ENCODE measurements around the gene OR6K2. TPM values are rescaled to one million over a fixed set of nuclear protein-coding genes. Genes with fewer than 3 reads are reported as not detected.

The OR6K2 gene
- total RNA-seq, 6 experiments from 2014 or later: not detected

DNA sequence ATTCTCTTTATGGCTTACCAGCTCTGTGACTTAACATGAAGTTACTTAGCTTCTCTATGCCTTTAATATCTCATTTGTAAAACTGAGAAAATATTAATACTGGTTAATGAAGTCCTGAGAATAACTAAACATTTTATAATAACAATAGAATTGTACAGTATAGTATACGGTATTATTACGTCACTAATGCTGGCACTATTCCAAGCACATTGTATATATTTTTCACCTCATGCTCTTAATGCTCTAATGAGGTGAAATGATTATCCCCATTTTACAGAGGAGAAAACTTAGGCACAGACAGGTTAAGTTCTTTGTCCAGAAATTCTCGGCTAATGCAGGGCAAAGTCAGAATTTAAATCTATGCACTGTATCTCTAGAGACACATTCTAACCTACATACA lies 19.2 kb upstream of the OR6K2 start:
- ATAC-seq (no peak), DNase-seq (no peak)
- Histone ChIP-seq H3K4me3 (no peak overlapping the region), H3K36me3 (no peaks in the 10 kb centered on the region), H3K9me3 (no peaks in the 10 kb centered on the region), H3K27me3 (no peaks in the 10 kb centered on the region), H3K4me1 (no peaks in the 10 kb centered on the region), H3K27ac (no peak overlapping the region)
- 52% methylated on average over 3 of the region's 3 CpGs for WGBS (ENCODE audit: insufficient coverage, low coverage, low lambda C conversion rate, missing lambda C conversion rate)
- intact Hi-C loops (cut with DNase I): no loop called here
- TF ChIP-seq POLR2A (IDR thresholded peaks at IDR 0.05) (no peak), CTCF (IDR thresholded peaks at IDR 0.05) (no peak)

GRCh38 chr1:158717344-158717743 lies 16.9 kb upstream of the OR6K2 start:
- Histone ChIP-seq H3K27ac (no peak overlapping the region), H3K4me3 (no peak overlapping the region), H3K9me3 (no peaks in the 10 kb centered on the region), H3K4me1 (no peaks in the 10 kb centered on the region), H3K36me3 (no peaks in the 10 kb centered on the region), H3K27me3 (no peaks in the 10 kb centered on the region)
- ATAC-seq (no peak), DNase-seq (no peak)
- 48% methylated on average over 3 of the region's 6 CpGs for WGBS (ENCODE audit: insufficient coverage, low coverage, low lambda C conversion rate, missing lambda C conversion rate)
- TF ChIP-seq POLR2A (IDR thresholded peaks at IDR 0.05): no peak
- no peak for TF ChIP-seq CTCF (IDR thresholded peaks at IDR 0.05)
- intact Hi-C loops (cut with DNase I): no loop called here

DNA sequence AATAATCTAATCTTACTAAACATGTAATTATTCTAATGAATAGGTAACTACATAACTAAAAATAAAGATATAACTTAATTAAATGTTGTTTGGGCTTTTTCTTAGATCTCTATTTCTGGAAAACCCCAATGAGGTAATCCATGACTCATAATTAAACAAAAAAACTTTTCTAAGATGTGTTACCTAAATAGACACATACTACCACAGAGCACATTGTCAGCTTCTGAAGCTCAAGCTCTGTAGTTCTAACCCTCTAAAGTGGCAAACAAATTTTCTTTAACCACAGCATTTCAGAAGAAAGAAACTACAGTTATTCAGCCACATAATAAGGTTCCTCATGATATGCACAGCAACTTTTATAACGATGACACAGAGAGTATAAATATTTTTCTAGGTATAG lies 15.9 kb upstream of the OR6K2 start:
- DNase-seq (no peak), ATAC-seq (no peak)
- H3K27ac ChIP-seq: no peak overlapping the region
- 55% methylated on average over 1 of the region's 1 CpG for WGBS (ENCODE audit: insufficient coverage, low coverage, low lambda C conversion rate, missing lambda C conversion rate)
- H3K36me3 ChIP-seq: no peaks in the 10 kb centered on the region
- no peaks in the 10 kb centered on the region for H3K9me3 ChIP-seq
- TF ChIP-seq POLR2A (IDR thresholded peaks at IDR 0.05): no peak
- TF ChIP-seq CTCF (IDR thresholded peaks at IDR 0.05): no peak
- no peak overlapping the region for H3K4me3 ChIP-seq
- intact Hi-C loops (cut with DNase I): no loop called here
- H3K27me3 ChIP-seq: no peaks in the 10 kb centered on the region
- H3K4me1 ChIP-seq: no peaks in the 10 kb centered on the region

DNA sequence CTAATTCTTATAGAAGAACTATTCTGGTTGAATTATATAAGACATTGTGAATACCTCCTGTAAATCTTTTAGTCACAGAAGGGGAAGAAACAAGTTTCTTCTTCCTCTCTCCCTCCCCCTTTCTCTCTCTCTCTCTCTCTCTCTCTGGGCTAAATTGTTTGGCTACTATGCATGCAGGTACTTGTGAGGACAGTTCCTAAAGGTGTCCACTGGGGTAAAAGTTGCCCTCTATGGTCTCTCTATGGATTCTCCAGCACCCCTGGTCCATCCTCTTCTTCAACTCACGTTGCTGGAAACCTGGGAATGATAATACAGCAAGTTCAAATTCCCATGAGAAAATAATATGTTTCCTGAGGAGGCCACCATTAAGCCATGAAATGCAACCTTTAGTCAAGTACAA lies 14.3 kb upstream of the OR6K2 start:
- TF ChIP-seq CTCF (IDR thresholded peaks at IDR 0.05): no peak
- no peak for TF ChIP-seq POLR2A (IDR thresholded peaks at IDR 0.05)
- Histone ChIP-seq H3K9me3 (no peaks in the 10 kb centered on the region), H3K27ac (no peak overlapping the region), H3K4me1 (no peaks in the 10 kb centered on the region), H3K4me3 (no peak overlapping the region), H3K27me3 (no peaks in the 10 kb centered on the region), H3K36me3 (no peaks in the 10 kb centered on the region)
- 21% methylated on average over 1 of the region's 1 CpG for WGBS (ENCODE audit: insufficient coverage, low coverage, low lambda C conversion rate, missing lambda C conversion rate)
- DNase-seq (no peak), ATAC-seq (no peak)
- intact Hi-C loops (cut with DNase I): no loop called here

- DNase-seq: no peak
- no peaks in the 10 kb centered on the region for H3K4me1 ChIP-seq
- H3K27me3 ChIP-seq: no peaks in the 10 kb centered on the region
- TF ChIP-seq CTCF (IDR thresholded peaks at IDR 0.05) (no peak), POLR2A (IDR thresholded peaks at IDR 0.05) (no peak)
- no peak overlapping the region for H3K27ac ChIP-seq
- H3K36me3 ChIP-seq: no peaks in the 10 kb centered on the region
- ATAC-seq: no peak
- no peaks in the 10 kb centered on the region for H3K9me3 ChIP-seq
- WGBS (ENCODE audit: insufficient coverage, low coverage, low lambda C conversion rate, missing lambda C conversion rate): 34% methylated on average over 4 of the region's 4 CpGs
- intact Hi-C loops (cut with DNase I): no loop called here
- H3K4me3 ChIP-seq: no peak overlapping the region
These were observed 10.6 kb upstream of the OR6K2 start for GRCh38 chr1:158711098-158711497.
